Measurements from ENCODE around the gene PRKCA.

DNA sequence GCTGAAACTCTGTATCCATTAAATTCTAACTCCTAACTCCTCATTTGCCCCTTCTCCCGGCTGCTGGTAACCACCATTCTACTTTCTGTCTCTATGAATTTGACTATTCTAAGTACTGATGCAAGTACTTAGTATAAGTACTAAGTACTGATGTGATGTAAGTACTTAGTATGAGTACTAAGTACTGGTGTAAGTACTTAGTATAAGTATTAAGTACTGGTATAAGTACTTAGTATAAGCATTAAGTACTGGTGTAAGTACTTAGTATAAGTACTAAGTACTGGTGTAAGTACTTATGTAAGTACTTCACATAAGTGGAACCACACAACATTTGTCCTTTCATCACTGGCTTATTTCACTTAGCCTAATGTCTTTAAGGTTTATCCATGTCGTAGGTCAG lies 32.3 kb upstream of the PRKCA start:
- TF ChIP-seq EZH2phosphoT487 (IDR thresholded peaks at IDR 0.05; ENCODE audit: borderline replicate concordance), result no peak
- TF ChIP-seq, protein P1, sequence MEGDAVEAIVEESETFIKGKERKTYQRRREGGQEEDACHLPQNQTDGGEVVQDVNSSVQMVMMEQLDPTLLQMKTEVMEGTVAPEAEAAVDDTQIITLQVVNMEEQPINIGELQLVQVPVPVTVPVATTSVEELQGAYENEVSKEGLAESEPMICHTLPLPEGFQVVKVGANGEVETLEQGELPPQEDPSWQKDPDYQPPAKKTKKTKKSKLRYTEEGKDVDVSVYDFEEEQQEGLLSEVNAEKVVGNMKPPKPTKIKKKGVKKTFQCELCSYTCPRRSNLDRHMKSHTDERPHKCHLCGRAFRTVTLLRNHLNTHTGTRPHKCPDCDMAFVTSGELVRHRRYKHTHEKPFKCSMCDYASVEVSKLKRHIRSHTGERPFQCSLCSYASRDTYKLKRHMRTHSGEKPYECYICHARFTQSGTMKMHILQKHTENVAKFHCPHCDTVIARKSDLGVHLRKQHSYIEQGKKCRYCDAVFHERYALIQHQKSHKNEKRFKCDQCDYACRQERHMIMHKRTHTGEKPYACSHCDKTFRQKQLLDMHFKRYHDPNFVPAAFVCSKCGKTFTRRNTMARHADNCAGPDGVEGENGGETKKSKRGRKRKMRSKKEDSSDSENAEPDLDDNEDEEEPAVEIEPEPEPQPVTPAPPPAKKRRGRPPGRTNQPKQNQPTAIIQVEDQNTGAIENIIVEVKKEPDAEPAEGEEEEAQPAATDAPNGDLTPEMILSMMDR (conservative IDR thresholded peaks at IDR 0.05; ENCODE audit: low read length), result no peak
